SU-DHL-6 (cell line): Measurements from ENCODE around the gene PAK2.

Experiments
- H2AFZ ChIP-seq: fragments of 200-600 bp; sonication (generic); 2 replicates; pipeline ENCODE4 v1.6.1; 2014; ENCODE audit warnings: low read depth, mild to moderate bottlenecking, moderate library complexity, mixed read lengths, antibody characterized with exemption, low read length; ENCODE audit not compliant: severe bottlenecking
- H3F3A ChIP-seq: fragments of 200-600 bp; shearing (Covaris generic); 2 replicates; pipeline ENCODE4 v1.6.0; 2016; ENCODE audit warnings: antibody characterized with exemption, mild to moderate bottlenecking; ENCODE audit not compliant: insufficient read depth
- H3K27ac ChIP-seq: fragments of 200-600 bp; sonication (generic); 2 replicates; pipeline ENCODE4 v1.5.1; 2016; ENCODE audit warnings: low read depth, mild to moderate bottlenecking, low read length, moderate library complexity, mixed read lengths
- H3K27me3 ChIP-seq: fragments of 200-600 bp; sonication (generic), shearing (Covaris generic); 2 replicates; pipeline ENCODE4 v1.6.0; 2014; ENCODE audit warnings: mild to moderate bottlenecking, low read length
- H3K36me3 ChIP-seq: fragments of 200-600 bp; sonication (generic); 2 replicates; pipeline ENCODE4 v1.6.1; 2014; ENCODE audit warnings: mild to moderate bottlenecking, low read length, mixed read lengths
- H3K4me2 ChIP-seq: fragments of 300-600, 200-600 bp; shearing (Covaris generic), sonication (generic); 2 replicates; pipeline ENCODE4 v1.6.0; 2014; ENCODE audit warnings: low read length, low read depth, mild to moderate bottlenecking; ENCODE audit not compliant: poor library complexity, severe bottlenecking
- H3K4me3 ChIP-seq: fragments of 200-600 bp; sonication (generic); 2 replicates; pipeline ENCODE4 v1.5.1; 2014; ENCODE audit warnings: antibody characterized with exemption, low read length, mild to moderate bottlenecking, mixed read lengths; ENCODE audit not compliant: insufficient read depth, poor library complexity, severe bottlenecking
- H3K79me2 ChIP-seq: fragments of 200-600 bp; sonication (generic); 2 replicates; pipeline ENCODE4 v1.6.1; 2014; ENCODE audit warnings: mild to moderate bottlenecking, low read length, moderate library complexity; ENCODE audit not compliant: insufficient read depth
- H3K9ac ChIP-seq: fragments of 200-600 bp; sonication (generic); 2 replicates; pipeline ENCODE4 v1.7.0; 2014; ENCODE audit warnings: mild to moderate bottlenecking, low read length
- H3K9me2 ChIP-seq: fragments of 200-600 bp; sonication (generic); replicated peaks from 2 replicates; pipeline ENCODE4 v1.6.1; 2014; ENCODE audit warnings: low read length; ENCODE audit not compliant: insufficient read depth
- H3K9me3 ChIP-seq: fragments of 200-600 bp; sonication (generic); 2 replicates; pipeline ENCODE4 v1.6.1; 2014; ENCODE audit warnings: low read length, mixed read lengths; ENCODE audit not compliant: insufficient read depth
- H4K20me1 ChIP-seq: fragments of 200-600 bp; sonication (generic); 2 replicates; pipeline ENCODE4 v1.6.1; 2014; ENCODE audit warnings: low read depth, mild to moderate bottlenecking, antibody characterized with exemption, low read length, moderate library complexity, mixed read lengths
- EZH2phosphoT487 ChIP-seq: fragments of 200-600 bp; sonication (generic), shearing (Covaris generic); conservative IDR thresholded peaks from 2 replicates; pipeline ENCODE4 v1.6.1; 2018; ENCODE audit warnings: mild to moderate bottlenecking, antibody characterized with exemption, low read length, moderate library complexity, mixed read lengths
- TF ChIP-seq, protein P1 (sequence below): fragments of 200-600 bp; sonication (generic); IDR thresholded peaks from one replicate; pipeline ENCODE4 v1.5.1; 2017; ENCODE audit warnings: antibody characterized with exemption, mild to moderate bottlenecking, low read length, moderate library complexity; ENCODE audit not compliant: insufficient read depth, poor library complexity, severe bottlenecking

PAK2 gene

DNA sequence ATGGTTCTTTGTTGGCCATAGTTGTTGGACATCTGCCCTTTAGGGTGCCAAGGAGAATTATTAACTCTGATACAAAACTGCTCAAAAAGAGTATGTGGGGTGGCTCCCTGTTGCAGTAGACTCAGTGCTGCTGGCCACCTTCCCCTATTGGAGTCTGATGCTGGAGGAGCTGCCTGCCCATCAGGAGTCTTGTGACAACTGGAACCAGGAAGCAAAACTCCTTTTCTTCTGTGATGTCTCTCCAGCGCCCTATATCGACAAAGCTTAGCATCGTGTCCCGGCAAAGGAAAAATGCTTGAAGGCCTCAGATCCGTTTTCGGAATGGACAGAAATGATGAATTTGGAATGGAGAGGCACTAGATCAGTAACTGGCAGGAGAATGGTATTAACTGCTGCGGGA lies 23.5 kb downstream of the PAK2 start:
- no peak overlapping the region for H3K27ac ChIP-seq
- H3K36me3 ChIP-seq = no peaks in the 10 kb centered on the region
- no peak overlapping the region for H3K9ac ChIP-seq
- H3K9me3 ChIP-seq = no peaks in the 10 kb centered on the region
- H3K27me3 ChIP-seq = no peaks in the 10 kb centered on the region
- H3K79me2 ChIP-seq = peaks cover 68% of the 10 kb centered on the region
- no peaks in the 10 kb centered on the region for H3K9me2 ChIP-seq
- TF ChIP-seq EZH2phosphoT487 = no peak
- TF ChIP-seq, protein P1, sequence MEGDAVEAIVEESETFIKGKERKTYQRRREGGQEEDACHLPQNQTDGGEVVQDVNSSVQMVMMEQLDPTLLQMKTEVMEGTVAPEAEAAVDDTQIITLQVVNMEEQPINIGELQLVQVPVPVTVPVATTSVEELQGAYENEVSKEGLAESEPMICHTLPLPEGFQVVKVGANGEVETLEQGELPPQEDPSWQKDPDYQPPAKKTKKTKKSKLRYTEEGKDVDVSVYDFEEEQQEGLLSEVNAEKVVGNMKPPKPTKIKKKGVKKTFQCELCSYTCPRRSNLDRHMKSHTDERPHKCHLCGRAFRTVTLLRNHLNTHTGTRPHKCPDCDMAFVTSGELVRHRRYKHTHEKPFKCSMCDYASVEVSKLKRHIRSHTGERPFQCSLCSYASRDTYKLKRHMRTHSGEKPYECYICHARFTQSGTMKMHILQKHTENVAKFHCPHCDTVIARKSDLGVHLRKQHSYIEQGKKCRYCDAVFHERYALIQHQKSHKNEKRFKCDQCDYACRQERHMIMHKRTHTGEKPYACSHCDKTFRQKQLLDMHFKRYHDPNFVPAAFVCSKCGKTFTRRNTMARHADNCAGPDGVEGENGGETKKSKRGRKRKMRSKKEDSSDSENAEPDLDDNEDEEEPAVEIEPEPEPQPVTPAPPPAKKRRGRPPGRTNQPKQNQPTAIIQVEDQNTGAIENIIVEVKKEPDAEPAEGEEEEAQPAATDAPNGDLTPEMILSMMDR = no peak
- H3F3A ChIP-seq = no peaks in the 10 kb centered on the region
- H3K4me2 ChIP-seq = no peak overlapping the region
- no peak overlapping the region for H3K4me3 ChIP-seq
- H4K20me1 ChIP-seq = no peaks in the 10 kb centered on the region
- H2AFZ ChIP-seq = no peak overlapping the region

DNA sequence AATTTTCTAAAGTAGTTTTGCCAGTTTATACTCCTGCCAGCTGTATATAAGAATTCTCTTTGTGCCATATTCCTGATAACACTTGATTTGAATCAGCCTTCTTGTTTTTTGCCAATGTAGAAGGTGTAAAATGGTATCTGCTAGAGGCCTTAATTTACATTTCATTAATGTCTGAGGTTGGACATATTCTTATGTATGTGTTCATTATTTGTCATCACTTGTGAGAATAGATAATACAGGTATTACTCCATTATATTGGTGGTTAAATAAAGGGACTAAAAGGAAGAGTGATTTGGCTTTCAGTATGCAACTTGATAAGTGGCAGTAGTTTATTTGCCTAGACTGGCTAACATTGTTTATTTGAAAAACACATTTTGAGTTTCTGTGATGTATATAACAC lies 25.8 kb downstream of the PAK2 start:
- Histone ChIP-seq H3K9me3 (no peaks in the 10 kb centered on the region), H3K4me3 (no peak overlapping the region), H3K36me3 (no peaks in the 10 kb centered on the region), H3K4me2 (no peak overlapping the region), H3F3A (no peaks in the 10 kb centered on the region), H3K9ac (no peak overlapping the region), H3K9me2 (no peaks in the 10 kb centered on the region), H3K79me2 (peaks cover 69% of the 10 kb centered on the region), H2AFZ (no peak overlapping the region), H4K20me1 (no peaks in the 10 kb centered on the region), H3K27ac (no peak overlapping the region), H3K27me3 (no peaks in the 10 kb centered on the region)
- TF ChIP-seq EZH2phosphoT487 = no peak
- TF ChIP-seq, protein P1 = no peak

DNA sequence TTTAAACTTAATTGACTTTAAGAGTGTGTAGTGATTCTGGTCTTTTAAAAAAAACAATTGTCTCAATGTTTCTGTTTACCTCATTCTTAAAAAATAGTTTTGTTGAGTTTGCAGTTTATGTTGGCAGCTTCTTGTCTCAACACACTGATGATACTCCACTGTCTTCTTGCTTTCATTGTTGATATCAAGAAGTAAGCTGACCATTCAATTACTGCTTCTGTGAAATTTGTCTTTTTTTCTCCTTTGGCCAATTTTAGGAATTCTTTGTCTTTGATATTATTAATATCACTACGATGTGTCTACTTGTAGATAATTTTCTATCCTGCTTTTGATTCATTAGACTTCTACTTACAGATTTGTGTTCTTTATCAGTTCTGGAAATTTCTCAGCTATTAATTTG lies 31.4 kb downstream of the PAK2 start:
- Histone ChIP-seq H3K4me2 (no peak overlapping the region), H3K9me2 (no peaks in the 10 kb centered on the region), H3F3A (0 out of 2 replicates have a peak, but pooled peaks cover 11% of the 10 kb centered on the region), H3K27me3 (no peaks in the 10 kb centered on the region), H4K20me1 (peaks cover 15% of the 10 kb centered on the region), H3K36me3 (no peaks in the 10 kb centered on the region), H3K27ac (no peak overlapping the region), H3K9me3 (no peaks in the 10 kb centered on the region), H3K4me3 (no peak overlapping the region), H3K9ac (no peak overlapping the region), H2AFZ (no peak overlapping the region), H3K79me2 (peaks cover 97% of the 10 kb centered on the region)
- TF ChIP-seq, protein P1 = no peak
- no peak for TF ChIP-seq EZH2phosphoT487
